HG02571 (cell line): ENCODE data around the gene CMTR1.

Experiments
- ATAC-seq: cut with Tn5 transposase; IDR thresholded peaks from one replicate; pipeline ENCODE4 v1.9.1; 2021; ENCODE audit warnings: mild to moderate bottlenecking, moderate library complexity; ENCODE audit not compliant: unreplicated experiment

CMTR1 gene

GRCh38 chr6:37511201-37511600 lies 78.2 kb downstream of the CMTR1 start:
- no peak for ATAC-seq

- ATAC-seq = no peak
These were observed 78.9 kb downstream of the CMTR1 start for GRCh38 chr6:37511910-37512399.

GRCh38 chr6:37512400-37513011 lies 79.5 kb downstream of the CMTR1 start:
- no peak for ATAC-seq

- no peak for ATAC-seq
These were observed 80.1 kb downstream of the CMTR1 start for GRCh38 chr6:37513155-37513554.

GRCh38 chr6:37513576-37513975 lies 80.6 kb downstream of the CMTR1 start:
- ATAC-seq = no peak

GRCh38 chr6:37514321-37514771 lies 81.3 kb downstream of the CMTR1 start:
- no peak for ATAC-seq

GRCh38 chr6:37514837-37515236 lies 81.8 kb downstream of the CMTR1 start:
- ATAC-seq = no peak

- ATAC-seq = no peak
These were observed 82.7 kb downstream of the CMTR1 start for GRCh38 chr6:37515712-37516075.

GRCh38 chr6:37516076-37516919 lies 83.3 kb downstream of the CMTR1 start:
- no peak for ATAC-seq

GRCh38 chr6:37516920-37517405 lies 83.9 kb downstream of the CMTR1 start:
- ATAC-seq = no peak

GRCh38 chr6:37517411-37517812 lies 84.4 kb downstream of the CMTR1 start:
- ATAC-seq = no peak

- ATAC-seq = no peak
These were observed 85.1 kb downstream of the CMTR1 start for GRCh38 chr6:37518116-37518515.

GRCh38 chr6:37519461-37519860 lies 86.4 kb downstream of the CMTR1 start:
- ATAC-seq = no peak

GRCh38 chr6:37520926-37521325 lies 87.9 kb downstream of the CMTR1 start:
- no peak for ATAC-seq

- ATAC-seq = no peak
These were observed 88.7 kb downstream of the CMTR1 start for GRCh38 chr6:37521674-37522073.

GRCh38 chr6:37522836-37523235 lies 89.8 kb downstream of the CMTR1 start:
- ATAC-seq = no peak

- ATAC-seq = no peak
These were observed 90.4 kb downstream of the CMTR1 start for GRCh38 chr6:37523412-37523811.

GRCh38 chr6:37524025-37524969 lies 91.3 kb downstream of the CMTR1 start:
- no peak for ATAC-seq

- no peak for ATAC-seq
These were observed 91.9 kb downstream of the CMTR1 start for GRCh38 chr6:37524970-37525318.

- no peak for ATAC-seq
These were observed 92.7 kb downstream of the CMTR1 start for GRCh38 chr6:37525460-37526357.
